Myocyte (in vitro differentiated cells): ENCODE measurements around the gene SLC9A9. TPM values are rescaled to one million over a fixed set of nuclear protein-coding genes. Genes with fewer than 3 reads are reported as not detected.
"Not testable (repeated sequence)": the region's sequence is repeated elsewhere in the genome, so short reads cannot be mapped to it uniquely, and the experiment has no call there.

Experiments
- DNase-seq: peaks from one replicate; pipeline ENCODE4 v3.0.0-alpha.2; 2012; ENCODE audit warnings: low read depth
- total RNA-seq: library from RNA; depleted of rRNA; stranded (reverse); fragments of >200 nt; gene quantifications from 2 replicates; pipeline ENCODE4 v1.2.3, GENCODE V29; 2014

SLC9A9 gene
- total RNA-seq, 1 donor from 2014 or later, result 7.4 TPM

- no peak for DNase-seq
Observed at GRCh38 chr3:143698682-143699303, 149.5 kb downstream of the SLC9A9 start.

- DNase-seq, result peak; percentile 43
Observed at GRCh38 chr3:143697975-143698374, 150.3 kb downstream of the SLC9A9 start.

GRCh38 chr3:143695333-143695732 is 152.9 kb downstream of the SLC9A9 start:
- DNase-seq, result not testable (repeated sequence)

GRCh38 chr3:143693506-143693905 is 154.8 kb downstream of the SLC9A9 start:
- peak; percentile 34 for DNase-seq

- DNase-seq, result peak; percentile 5
Observed at GRCh38 chr3:143686638-143687197, 161.6 kb downstream of the SLC9A9 start.

- no peak for DNase-seq
Observed at GRCh38 chr3:143685491-143685890, 162.8 kb downstream of the SLC9A9 start.

GRCh38 chr3:143677430-143677829 is 170.8 kb downstream of the SLC9A9 start:
- no peak for DNase-seq

- no peak for DNase-seq
Observed at GRCh38 chr3:143676747-143677146, 171.5 kb downstream of the SLC9A9 start.

- DNase-seq, result no peak
Observed at GRCh38 chr3:143676021-143676420, 172.2 kb downstream of the SLC9A9 start.

- peak; percentile 86 for DNase-seq
Observed at GRCh38 chr3:143674100-143674968, 173.9 kb downstream of the SLC9A9 start.

GRCh38 chr3:143672396-143673165 is 175.7 kb downstream of the SLC9A9 start:
- DNase-seq, result no peak

- DNase-seq, result no peak
Observed at GRCh38 chr3:143671626-143672025, 176.6 kb downstream of the SLC9A9 start.

- no peak for DNase-seq
Observed at GRCh38 chr3:143668924-143669790, 179.1 kb downstream of the SLC9A9 start.

- DNase-seq, result no peak
Observed at GRCh38 chr3:143668385-143668784, 179.9 kb downstream of the SLC9A9 start.

GRCh38 chr3:143661677-143662076 is 186.6 kb downstream of the SLC9A9 start:
- DNase-seq, result peak; percentile 28

- DNase-seq, result no peak
Observed at GRCh38 chr3:143658861-143659260, 189.4 kb downstream of the SLC9A9 start.

GRCh38 chr3:143658116-143658515 is 190.2 kb downstream of the SLC9A9 start:
- no peak for DNase-seq

- DNase-seq, result no peak
Observed at GRCh38 chr3:143657391-143657790, 190.9 kb downstream of the SLC9A9 start.

- DNase-seq, result no peak
Observed at GRCh38 chr3:143654906-143655305, 193.4 kb downstream of the SLC9A9 start.

GRCh38 chr3:143653935-143654334 is 194.3 kb downstream of the SLC9A9 start:
- no peak for DNase-seq

GRCh38 chr3:143653493-143653892 is 194.8 kb downstream of the SLC9A9 start:
- DNase-seq, result no peak
